Activated CD4-positive, alpha-beta T cell treated with anti-CD3 and anti-CD28 coated beads for 36 hours (primary cell): ENCODE measurements around the gene SNX13. TPM values are rescaled to one million over a fixed set of nuclear protein-coding genes. Genes with fewer than 3 reads are reported as not detected.
A peak's percentile ranks its signal among the peaks of the same experiment; 100 is the strongest.

Source experiments
- ATAC-seq: fragments of 200-7000 bp; cut with Tn5 transposase; one replicate; pipeline ENCODE4 v1.10.0; 2021; ENCODE audit warnings: mild to moderate bottlenecking, moderate library complexity
- CTCF ChIA-PET: fragments of 350-600 bp; sonication (Branson Sonifier 250); formaldehyde crosslinking; loops from one replicate; lab custom pipeline; 2021; ENCODE audit warnings: antibody characterized with exemption; lab: Charles Lee
- POLR2A ChIA-PET: fragments of 350-600 bp; sonication (Branson Sonifier 250); formaldehyde crosslinking; loops from one replicate; lab custom pipeline; 2021; ENCODE audit warnings: antibody characterized with exemption, inconsistent platforms; lab: Charles Lee
- DNase-seq: peaks from one replicate; pipeline ENCODE4 v3.0.0-alpha.2; 2020
- H3K27ac Mint-ChIP-seq: one replicate; pipeline ENCODE4 v1.8.0; 2021; ENCODE audit warnings: mixed read lengths
- H3K27me3 Mint-ChIP-seq: one replicate; pipeline ENCODE4 v1.8.0; 2021; ENCODE audit warnings: mixed read lengths
- H3K36me3 Mint-ChIP-seq: one replicate; pipeline ENCODE4 v1.8.0; 2021; ENCODE audit warnings: low read depth, mixed read lengths
- H3K4me1 Mint-ChIP-seq: one replicate; pipeline ENCODE4 v1.8.0; 2021; ENCODE audit warnings: mixed read lengths
- H3K4me3 Mint-ChIP-seq: one replicate; pipeline ENCODE4 v1.8.0; 2021; ENCODE audit warnings: mild to moderate bottlenecking, moderate library complexity, mixed read lengths
- H3K9me3 Mint-ChIP-seq: one replicate; pipeline ENCODE4 v1.8.0; 2021; ENCODE audit warnings: low read depth, mixed read lengths
- intact Hi-C, 2 experiments: fragments of 100-400 bp; cut with DNase I in 1 of 2; cut with micrococcal nuclease in 1 of 2; formaldehyde crosslinking; loops; one replicate each; pipeline versions ENCODE4 v1.14.2 to v1.15.1; 2022 to 2024; cut with DNase I, micrococcal nuclease
- total RNA-seq, 2 experiments: library from RNA; stranded (reverse); gene quantifications; one replicate each; pipeline ENCODE4 v1.2.3, GENCODE V29; 2021

SNX13 gene
- total RNA-seq, 2 experiments from 2014 or later: 23.9 to 25.5 TPM

GRCh38 chr7:17968791-17969715 is 28.8 kb upstream of the SNX13 start:
- H3K27ac Mint-ChIP-seq: no peak overlapping the region
- ChIA-PET POLR2A (interaction anchor here (0.6 kb wide), 1 partner anchor 14 kb away, joined by 3 read pairs; no protein-coding TSS in a partner anchor), CTCF (interaction anchor here (1.0 kb wide), 1 partner anchor 90 kb away, joined by 3 read pairs; no protein-coding TSS in a partner anchor)
- H3K4me1 Mint-ChIP-seq: no peaks in the 10 kb centered on the region
- H3K27me3 Mint-ChIP-seq: peaks cover 7% of the 10 kb centered on the region
- no peak overlapping the region for H3K4me3 Mint-ChIP-seq
- H3K36me3 Mint-ChIP-seq: no peaks in the 10 kb centered on the region
- DNase-seq (no peak), ATAC-seq (no peak)
- intact Hi-C loops: no loop called here
- H3K9me3 Mint-ChIP-seq: no peaks in the 10 kb centered on the region

- no peaks in the 10 kb centered on the region for H3K36me3 Mint-ChIP-seq
- DNase-seq (no peak), ATAC-seq (no peak)
- no peaks in the 10 kb centered on the region for H3K9me3 Mint-ChIP-seq
- ChIA-PET POLR2A (no interaction called here), CTCF (interaction anchor here (0.7 kb wide), 1 partner anchor 249 kb away, joined by 3 read pairs; no protein-coding TSS in a partner anchor)
- no peaks in the 10 kb centered on the region for H3K4me1 Mint-ChIP-seq
- no peak overlapping the region for H3K27ac Mint-ChIP-seq
- no peak overlapping the region for H3K4me3 Mint-ChIP-seq
- intact Hi-C loops: no loop called here
- H3K27me3 Mint-ChIP-seq: peaks cover 9% of the 10 kb centered on the region
These were observed 26.4 kb upstream of the SNX13 start for GRCh38 chr7:17966706-17967105.

GRCh38 chr7:17965603-17966002 is 25.3 kb upstream of the SNX13 start:
- Mint-ChIP-seq H3K27ac (no peak overlapping the region), H3K4me1 (no peaks in the 10 kb centered on the region), H3K4me3 (no peak overlapping the region), H3K36me3 (no peaks in the 10 kb centered on the region), H3K9me3 (no peaks in the 10 kb centered on the region), H3K27me3 (peaks cover 9% of the 10 kb centered on the region)
- ChIA-PET POLR2A (no interaction called here), CTCF (interaction anchor here (0.8 kb wide), 1 partner anchor 14 kb away, joined by 3 read pairs; no protein-coding TSS in a partner anchor)
- no peak for DNase-seq
- intact Hi-C loops: no loop called here
- ATAC-seq: no peak

GRCh38 chr7:17963281-17963680 is 23.0 kb upstream of the SNX13 start:
- H3K27ac Mint-ChIP-seq: no peak overlapping the region
- ChIA-PET POLR2A (no interaction called here), CTCF (no interaction called here)
- no peaks in the 10 kb centered on the region for H3K36me3 Mint-ChIP-seq
- DNase-seq (no peak), ATAC-seq (no peak)
- H3K27me3 Mint-ChIP-seq: peaks cover 2% of the 10 kb centered on the region
- no peak overlapping the region for H3K4me3 Mint-ChIP-seq
- no peaks in the 10 kb centered on the region for H3K4me1 Mint-ChIP-seq
- intact Hi-C loops: no loop called here
- H3K9me3 Mint-ChIP-seq: no peaks in the 10 kb centered on the region

- CTCF ChIA-PET: no interaction called here
- POLR2A ChIA-PET: no interaction called here
- ATAC-seq: no peak
- DNase-seq: no peak
- Mint-ChIP-seq H3K27ac (no peak overlapping the region), H3K9me3 (no peaks in the 10 kb centered on the region), H3K27me3 (peaks cover 2% of the 10 kb centered on the region), H3K4me1 (no peaks in the 10 kb centered on the region), H3K4me3 (no peak overlapping the region), H3K36me3 (no peaks in the 10 kb centered on the region)
- intact Hi-C loops: no loop called here
These were observed 22.4 kb upstream of the SNX13 start for GRCh38 chr7:17962652-17963051.

- H3K27ac Mint-ChIP-seq: no peak overlapping the region
- no peaks in the 10 kb centered on the region for H3K36me3 Mint-ChIP-seq
- H3K27me3 Mint-ChIP-seq: peaks cover 6% of the 10 kb centered on the region
- peaks cover 4% of the 10 kb centered on the region for H3K4me1 Mint-ChIP-seq
- ChIA-PET CTCF (no interaction called here), POLR2A (no interaction called here)
- ATAC-seq (no peak), DNase-seq (no peak)
- no peak overlapping the region for H3K4me3 Mint-ChIP-seq
- intact Hi-C loops: no loop called here
- no peaks in the 10 kb centered on the region for H3K9me3 Mint-ChIP-seq
These were observed 17.6 kb upstream of the SNX13 start for GRCh38 chr7:17957871-17958270.

- CTCF ChIA-PET: interaction anchor here (0.7 to 1.2 kb wide), 3 partner anchors 14 to 1742 kb away, joined by 3 read pairs; no protein-coding TSS in a partner anchor
- no peak overlapping the region for H3K27ac Mint-ChIP-seq
- DNase-seq (peak; percentile 61), ATAC-seq (peak; percentile 95)
- POLR2A ChIA-PET: no interaction called here
- intact Hi-C loops: loop anchor here in 1 of 2 experiments (1.0 kb wide), 1 partner anchor 12 kb away; the partner anchor contains the start of gene SNX13
- H3K9me3 Mint-ChIP-seq: no peaks in the 10 kb centered on the region
- no peaks in the 10 kb centered on the region for H3K36me3 Mint-ChIP-seq
- H3K27me3 Mint-ChIP-seq: peaks cover 4% of the 10 kb centered on the region
- H3K4me3 Mint-ChIP-seq: no peak overlapping the region
- H3K4me1 Mint-ChIP-seq: peaks cover 21% of the 10 kb centered on the region
These were observed 12.1 kb upstream of the SNX13 start for GRCh38 chr7:17952387-17952786.

GRCh38 chr7:17951742-17952254 is 11.5 kb upstream of the SNX13 start:
- ATAC-seq (peak; percentile 61), DNase-seq (peak; percentile 24)
- Mint-ChIP-seq H3K27me3 (peaks cover 4% of the 10 kb centered on the region), H3K4me3 (no peak overlapping the region), H3K36me3 (no peaks in the 10 kb centered on the region), H3K27ac (no peak overlapping the region), H3K9me3 (no peaks in the 10 kb centered on the region), H3K4me1 (peaks cover 26% of the 10 kb centered on the region)
- intact Hi-C loops: loop anchor here in 1 of 2 experiments (1.0 kb wide), 1 partner anchor 11 kb away; the partner anchor contains the start of gene SNX13
- CTCF ChIA-PET: interaction anchor here (0.7 to 1.2 kb wide), 3 partner anchors 14 to 1742 kb away, joined by 3 read pairs; no protein-coding TSS in a partner anchor
- POLR2A ChIA-PET: no interaction called here

GRCh38 chr7:17948526-17949238 is 8.4 kb upstream of the SNX13 start:
- no peak for DNase-seq
- Mint-ChIP-seq H3K27ac (no peak overlapping the region), H3K9me3 (no peaks in the 10 kb centered on the region), H3K4me3 (no peak overlapping the region), H3K27me3 (peaks cover 5% of the 10 kb centered on the region), H3K36me3 (no peaks in the 10 kb centered on the region), H3K4me1 (peaks cover 30% of the 10 kb centered on the region)
- CTCF ChIA-PET: no interaction called here
- intact Hi-C loops: loop anchor here in 1 of 2 experiments (10.0 kb wide), 1 partner anchor 804 kb away; no protein-coding TSS in a partner anchor
- POLR2A ChIA-PET: no interaction called here
- no peak for ATAC-seq

- intact Hi-C loops: loop anchor here in 1 of 2 experiments (10.0 kb wide), 1 partner anchor 803 kb away; no protein-coding TSS in a partner anchor
- POLR2A ChIA-PET: no interaction called here
- Mint-ChIP-seq H3K27me3 (peaks cover 2% of the 10 kb centered on the region), H3K9me3 (no peaks in the 10 kb centered on the region), H3K4me1 (peaks cover 23% of the 10 kb centered on the region), H3K36me3 (no peaks in the 10 kb centered on the region), H3K4me3 (no peak overlapping the region), H3K27ac (no peak overlapping the region)
- CTCF ChIA-PET: interaction anchor here (0.6 kb wide), 1 partner anchor 58 kb away, joined by 3 read pairs; no protein-coding TSS in a partner anchor
- DNase-seq (no peak), ATAC-seq (no peak)
These were observed 7.3 kb upstream of the SNX13 start for GRCh38 chr7:17947620-17948019.

- H3K27me3 Mint-ChIP-seq: peaks cover 2% of the 10 kb centered on the region
- no peaks in the 10 kb centered on the region for H3K36me3 Mint-ChIP-seq
- intact Hi-C loops: loop anchor here in 1 of 2 experiments (10.0 kb wide), 1 partner anchor 802 kb away; no protein-coding TSS in a partner anchor
- DNase-seq: no peak
- H3K27ac Mint-ChIP-seq: no peak overlapping the region
- ATAC-seq: peak; percentile 47
- POLR2A ChIA-PET: no interaction called here
- no peaks in the 10 kb centered on the region for H3K9me3 Mint-ChIP-seq
- CTCF ChIA-PET: interaction anchor here (1.2 kb wide), 1 partner anchor 16 kb away, joined by 3 read pairs; no protein-coding TSS in a partner anchor
- no peak overlapping the region for H3K4me3 Mint-ChIP-seq
- peaks cover 21% of the 10 kb centered on the region for H3K4me1 Mint-ChIP-seq
These were observed 6.3 kb upstream of the SNX13 start for GRCh38 chr7:17946591-17946990.
